AG10803 (cell line): ENCODE results near the gene NCF2.

Source experiments
- DNase-seq: peaks from one replicate; pipeline ENCODE4 v3.0.0; 2010; ENCODE audit warnings: low read depth
- H3K4me3 ChIP-seq: 2 replicates; pipeline ENCODE4 v1.5.1; 2011; ENCODE audit warnings: mild to moderate bottlenecking, low read length, control low read depth
- TF ChIP-seq, protein P1 (sequence below): conservative IDR thresholded peaks from 2 replicates; pipeline ENCODE4 v1.5.1; 2011; ENCODE audit warnings: mild to moderate bottlenecking, low read length, control low read depth, inconsistent platforms

Gene NCF2

DNA sequence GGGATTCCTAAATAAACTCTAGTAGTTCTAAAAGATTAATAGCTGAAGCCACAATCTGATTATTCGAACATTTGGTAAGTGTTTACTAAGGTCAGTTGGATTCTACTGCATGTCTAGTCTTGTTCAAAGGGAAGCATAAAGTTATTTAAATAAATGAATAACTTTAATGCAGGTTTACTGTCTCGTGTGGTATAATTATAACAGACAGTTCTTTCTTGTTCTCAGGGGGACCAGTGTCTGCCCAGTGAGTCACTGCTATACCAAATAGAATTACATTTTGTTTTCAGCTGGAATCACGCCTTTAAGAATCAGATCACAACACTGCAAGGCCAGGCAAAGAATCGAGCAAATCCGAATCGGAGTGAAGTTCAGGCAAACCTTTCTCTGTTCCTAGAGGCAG, 72.9 kb downstream of the NCF2 start:
- DNase-seq = no peak
- no peak overlapping the region for H3K4me3 ChIP-seq
- TF ChIP-seq, protein P1, sequence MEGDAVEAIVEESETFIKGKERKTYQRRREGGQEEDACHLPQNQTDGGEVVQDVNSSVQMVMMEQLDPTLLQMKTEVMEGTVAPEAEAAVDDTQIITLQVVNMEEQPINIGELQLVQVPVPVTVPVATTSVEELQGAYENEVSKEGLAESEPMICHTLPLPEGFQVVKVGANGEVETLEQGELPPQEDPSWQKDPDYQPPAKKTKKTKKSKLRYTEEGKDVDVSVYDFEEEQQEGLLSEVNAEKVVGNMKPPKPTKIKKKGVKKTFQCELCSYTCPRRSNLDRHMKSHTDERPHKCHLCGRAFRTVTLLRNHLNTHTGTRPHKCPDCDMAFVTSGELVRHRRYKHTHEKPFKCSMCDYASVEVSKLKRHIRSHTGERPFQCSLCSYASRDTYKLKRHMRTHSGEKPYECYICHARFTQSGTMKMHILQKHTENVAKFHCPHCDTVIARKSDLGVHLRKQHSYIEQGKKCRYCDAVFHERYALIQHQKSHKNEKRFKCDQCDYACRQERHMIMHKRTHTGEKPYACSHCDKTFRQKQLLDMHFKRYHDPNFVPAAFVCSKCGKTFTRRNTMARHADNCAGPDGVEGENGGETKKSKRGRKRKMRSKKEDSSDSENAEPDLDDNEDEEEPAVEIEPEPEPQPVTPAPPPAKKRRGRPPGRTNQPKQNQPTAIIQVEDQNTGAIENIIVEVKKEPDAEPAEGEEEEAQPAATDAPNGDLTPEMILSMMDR = no peak

DNA sequence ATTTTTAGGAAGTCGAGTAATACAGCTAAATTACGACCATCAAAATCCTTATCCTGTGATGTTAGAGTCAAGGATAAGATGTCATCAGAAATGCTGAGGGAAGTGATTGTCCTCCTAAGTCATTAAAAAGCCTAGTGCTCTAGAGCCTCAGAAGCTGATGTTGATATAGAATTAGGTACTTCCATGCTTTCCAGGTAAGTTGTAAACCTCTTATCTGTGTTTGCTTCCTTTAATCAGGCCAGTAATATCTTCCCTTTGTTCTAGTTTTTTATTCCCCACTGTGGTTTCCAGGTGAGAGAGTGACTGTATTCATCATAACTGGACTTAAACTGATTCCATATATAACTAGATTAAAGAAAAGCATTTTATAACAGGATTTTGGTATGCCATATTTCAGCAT, 73.5 kb downstream of the NCF2 start:
- TF ChIP-seq, protein P1 = no peak
- H3K4me3 ChIP-seq = no peak overlapping the region
- DNase-seq = no peak

DNA sequence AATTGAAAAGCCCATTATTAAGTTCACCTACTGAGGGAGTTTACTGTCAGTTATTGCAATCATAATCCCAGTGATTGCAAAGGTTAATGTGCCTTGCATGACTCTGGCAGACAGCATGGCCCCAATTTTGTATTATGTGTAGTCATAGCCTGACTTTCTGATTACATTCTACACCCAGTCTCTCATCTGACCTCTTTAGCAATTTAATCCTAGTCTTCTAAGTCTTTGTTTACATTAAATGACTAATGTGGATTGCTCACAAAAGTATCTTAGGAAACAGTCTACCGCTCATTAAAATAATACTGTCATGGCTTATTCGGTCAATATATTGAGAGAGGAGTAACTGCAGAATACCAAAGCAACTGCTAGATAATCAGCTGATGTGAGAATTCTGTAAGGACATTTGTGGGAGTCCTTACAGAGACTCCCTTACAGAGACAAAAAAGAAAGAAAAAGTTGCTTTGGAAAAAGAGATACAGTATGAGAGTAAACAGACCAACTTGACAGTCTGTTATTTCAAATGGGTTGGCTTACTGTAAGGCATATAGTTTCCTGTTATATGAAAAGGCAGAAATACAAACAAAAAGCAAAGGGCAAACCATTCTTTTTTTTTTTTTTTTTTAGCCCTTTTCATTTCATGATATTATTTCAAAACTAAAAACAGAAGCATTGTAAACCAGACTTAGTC, 75.1 kb downstream of the NCF2 start:
- DNase-seq = peak; percentile 57
- no peak overlapping the region for H3K4me3 ChIP-seq
- TF ChIP-seq, protein P1 = no peak

DNA sequence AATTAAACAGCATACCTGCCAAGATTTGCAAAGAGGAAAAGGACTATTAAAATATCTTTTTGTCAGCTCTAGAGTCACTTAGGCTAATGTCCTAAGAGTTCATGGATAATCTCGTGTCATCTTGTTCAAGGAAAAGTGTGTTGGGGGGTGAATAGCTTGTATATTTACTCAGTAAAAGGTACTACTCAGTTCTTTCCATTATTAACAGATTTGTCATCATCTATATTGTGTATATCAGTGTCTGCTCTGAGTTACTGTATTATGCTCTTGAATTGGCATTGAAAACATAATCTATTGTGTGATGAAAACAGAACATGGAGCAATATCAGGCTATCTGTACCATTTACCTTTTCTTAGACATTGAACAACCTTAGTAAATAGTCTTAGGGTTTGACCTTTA, 76.0 kb downstream of the NCF2 start:
- no peak for DNase-seq
- TF ChIP-seq, protein P1 = no peak
- no peak overlapping the region for H3K4me3 ChIP-seq

DNA sequence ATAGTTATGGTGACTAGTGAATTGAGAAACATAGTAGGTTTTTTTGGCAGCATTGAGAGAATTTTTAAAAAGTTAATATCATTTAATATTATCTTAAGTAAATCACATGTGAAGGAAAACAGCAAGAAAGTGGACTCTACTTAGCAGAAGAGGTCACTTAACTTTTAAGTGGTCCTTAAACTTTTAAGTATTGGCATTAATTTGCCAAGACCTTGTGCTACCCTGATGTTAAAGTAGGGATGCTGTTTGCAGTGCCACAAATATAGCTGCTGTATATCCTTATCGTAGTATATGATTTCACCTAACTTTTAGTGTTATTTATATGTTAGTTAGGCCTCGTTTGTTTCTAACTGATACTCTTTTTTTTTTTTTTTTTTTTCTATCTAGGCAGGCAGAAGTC, 77.8 kb downstream of the NCF2 start:
- DNase-seq = no peak
- TF ChIP-seq, protein P1 = no peak
- H3K4me3 ChIP-seq = no peak overlapping the region

DNA sequence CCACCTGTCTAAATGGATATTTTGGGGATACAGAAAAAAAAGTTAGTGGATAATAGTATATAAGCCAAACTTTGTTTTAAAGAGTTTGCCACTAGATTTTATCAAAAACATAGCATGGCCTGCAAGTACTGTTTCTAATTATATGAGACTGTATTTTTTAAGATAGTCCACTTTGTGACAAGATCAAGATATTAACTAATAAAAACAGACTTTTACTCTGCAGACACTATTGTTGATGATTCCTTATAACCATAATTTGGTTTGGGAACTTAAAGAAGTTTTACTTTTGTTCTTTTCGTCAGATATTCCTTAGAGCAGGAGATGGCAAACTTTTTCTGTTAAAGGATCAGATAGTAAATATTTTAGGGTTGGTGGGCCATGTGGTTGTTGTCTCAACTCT, 81.6 kb downstream of the NCF2 start:
- TF ChIP-seq, protein P1 = no peak
- DNase-seq = no peak
- H3K4me3 ChIP-seq = no peak overlapping the region

DNA sequence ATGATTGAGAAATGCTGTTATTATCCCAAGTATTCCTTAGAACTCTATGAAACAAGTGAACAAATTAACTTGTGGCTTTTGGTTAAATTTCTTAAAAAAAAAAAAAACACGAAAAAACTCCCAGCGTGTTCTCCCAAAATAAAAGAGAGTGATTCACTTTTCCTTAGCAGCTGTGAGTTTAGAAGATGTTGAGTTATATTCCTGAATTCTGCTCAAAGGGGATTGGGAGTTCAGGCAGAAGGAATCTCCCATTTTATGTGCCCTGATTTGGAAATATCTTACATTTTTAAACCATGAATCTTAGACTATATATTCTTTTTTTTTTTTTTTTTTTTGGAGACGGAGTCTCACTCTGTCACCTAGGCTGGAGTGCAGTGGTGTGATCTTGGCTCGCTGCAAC, 83.7 kb downstream of the NCF2 start:
- peak; percentile 42 for DNase-seq
- TF ChIP-seq, protein P1 = no peak
- H3K4me3 ChIP-seq = no peak overlapping the region
